Measurements from ENCODE around the gene ABCG1. TPM values are rescaled to one million over a fixed set of nuclear protein-coding genes. Genes with fewer than 3 reads are reported as not detected.

Gene ABCG1
- 132 and 138 TPM in 2 replicates for total RNA-seq

DNA sequence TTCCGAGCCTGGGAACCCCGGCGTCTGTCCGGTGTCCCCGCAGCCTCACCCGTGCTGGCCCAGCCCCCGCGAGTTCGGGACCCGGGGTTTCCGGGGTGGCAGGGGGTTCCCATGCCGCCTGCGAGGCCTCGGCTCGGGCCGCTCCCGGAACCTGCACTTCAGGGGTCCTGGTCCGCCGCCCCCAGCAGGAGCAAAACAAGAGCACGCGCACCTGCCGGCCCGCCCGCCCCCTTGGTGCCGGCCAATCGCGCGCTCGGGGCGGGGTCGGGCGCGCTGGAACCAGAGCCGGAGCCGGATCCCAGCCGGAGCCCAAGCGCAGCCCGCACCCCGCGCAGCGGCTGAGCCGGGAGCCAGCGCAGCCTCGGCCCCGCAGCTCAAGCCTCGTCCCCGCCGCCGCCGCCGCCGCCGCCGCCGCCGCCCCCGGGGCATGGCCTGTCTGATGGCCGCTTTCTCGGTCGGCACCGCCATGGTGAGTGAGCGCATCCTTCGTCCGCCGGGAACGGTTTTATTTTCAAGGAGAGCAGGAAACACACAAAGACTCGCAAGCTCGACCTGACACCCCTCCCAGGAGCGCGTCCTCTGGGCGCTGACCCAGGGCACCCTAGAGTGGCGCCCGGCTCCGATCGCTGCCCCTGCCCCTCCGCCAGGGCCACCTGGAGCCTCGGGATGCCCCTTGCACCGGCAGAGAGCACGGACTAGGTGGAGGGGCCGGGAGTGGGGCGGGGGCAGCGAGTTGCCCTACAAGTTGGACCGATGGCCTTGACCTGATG, at the start of gene ABCG1:
Gene ABCG1, plus strand, starts transcription at position 305 of the 770 bp plus-strand sequence. Its CDS starts 123 bp downstream, at position 428.
- H3K4me3 ChIP-seq (ENCODE audit: low read depth, low read length), result peak within 1 kb of the TSS; percentile 73
- DNase-seq (ENCODE audit: low read depth) (no peak), FAIRE-seq (no peak)
- TF ChIP-seq, protein P1, sequence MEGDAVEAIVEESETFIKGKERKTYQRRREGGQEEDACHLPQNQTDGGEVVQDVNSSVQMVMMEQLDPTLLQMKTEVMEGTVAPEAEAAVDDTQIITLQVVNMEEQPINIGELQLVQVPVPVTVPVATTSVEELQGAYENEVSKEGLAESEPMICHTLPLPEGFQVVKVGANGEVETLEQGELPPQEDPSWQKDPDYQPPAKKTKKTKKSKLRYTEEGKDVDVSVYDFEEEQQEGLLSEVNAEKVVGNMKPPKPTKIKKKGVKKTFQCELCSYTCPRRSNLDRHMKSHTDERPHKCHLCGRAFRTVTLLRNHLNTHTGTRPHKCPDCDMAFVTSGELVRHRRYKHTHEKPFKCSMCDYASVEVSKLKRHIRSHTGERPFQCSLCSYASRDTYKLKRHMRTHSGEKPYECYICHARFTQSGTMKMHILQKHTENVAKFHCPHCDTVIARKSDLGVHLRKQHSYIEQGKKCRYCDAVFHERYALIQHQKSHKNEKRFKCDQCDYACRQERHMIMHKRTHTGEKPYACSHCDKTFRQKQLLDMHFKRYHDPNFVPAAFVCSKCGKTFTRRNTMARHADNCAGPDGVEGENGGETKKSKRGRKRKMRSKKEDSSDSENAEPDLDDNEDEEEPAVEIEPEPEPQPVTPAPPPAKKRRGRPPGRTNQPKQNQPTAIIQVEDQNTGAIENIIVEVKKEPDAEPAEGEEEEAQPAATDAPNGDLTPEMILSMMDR (IDR thresholded peaks at IDR 0.05; ENCODE audit: insufficient read depth, low read length, severe bottlenecking), result no peak
- peaks cover 4% of the 10 kb centered on the region for H3K36me3 ChIP-seq (ENCODE audit: control insufficient read depth, insufficient read depth, low read length)
- no peaks in the 10 kb centered on the region for H3K27me3 ChIP-seq (ENCODE audit: control insufficient read depth, insufficient read depth, low read length)

DNA sequence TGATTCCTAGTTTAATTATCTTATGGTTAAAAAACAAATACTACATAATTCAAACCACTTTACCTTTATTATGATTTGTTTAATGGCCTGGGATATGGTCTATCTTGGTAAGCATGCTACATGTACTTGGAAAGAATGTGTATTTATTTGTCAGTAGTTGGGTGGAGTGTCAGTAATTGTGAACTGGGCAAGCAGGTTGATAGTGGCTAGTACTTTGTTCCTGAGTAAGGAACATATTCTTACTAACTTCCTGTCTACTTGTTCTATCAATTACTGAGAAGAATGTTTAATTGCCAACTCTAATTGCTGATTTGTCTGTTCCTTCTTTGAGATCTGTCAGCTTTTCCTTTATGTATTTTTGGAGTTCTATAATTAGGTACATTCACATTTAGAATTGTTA, 49.2 kb upstream of the ABCG1 start:
- H3K36me3 ChIP-seq (ENCODE audit: control insufficient read depth, insufficient read depth, low read length), result no peaks in the 10 kb centered on the region
- no peak for FAIRE-seq
- no peak overlapping the region for H3K4me3 ChIP-seq (ENCODE audit: low read depth, low read length)
- TF ChIP-seq, protein P1 (IDR thresholded peaks at IDR 0.05; ENCODE audit: insufficient read depth, low read length, severe bottlenecking), result no peak
- DNase-seq (ENCODE audit: low read depth), result peak; percentile 58
- H3K27me3 ChIP-seq (ENCODE audit: control insufficient read depth, insufficient read depth, low read length), result no peaks in the 10 kb centered on the region

DNA sequence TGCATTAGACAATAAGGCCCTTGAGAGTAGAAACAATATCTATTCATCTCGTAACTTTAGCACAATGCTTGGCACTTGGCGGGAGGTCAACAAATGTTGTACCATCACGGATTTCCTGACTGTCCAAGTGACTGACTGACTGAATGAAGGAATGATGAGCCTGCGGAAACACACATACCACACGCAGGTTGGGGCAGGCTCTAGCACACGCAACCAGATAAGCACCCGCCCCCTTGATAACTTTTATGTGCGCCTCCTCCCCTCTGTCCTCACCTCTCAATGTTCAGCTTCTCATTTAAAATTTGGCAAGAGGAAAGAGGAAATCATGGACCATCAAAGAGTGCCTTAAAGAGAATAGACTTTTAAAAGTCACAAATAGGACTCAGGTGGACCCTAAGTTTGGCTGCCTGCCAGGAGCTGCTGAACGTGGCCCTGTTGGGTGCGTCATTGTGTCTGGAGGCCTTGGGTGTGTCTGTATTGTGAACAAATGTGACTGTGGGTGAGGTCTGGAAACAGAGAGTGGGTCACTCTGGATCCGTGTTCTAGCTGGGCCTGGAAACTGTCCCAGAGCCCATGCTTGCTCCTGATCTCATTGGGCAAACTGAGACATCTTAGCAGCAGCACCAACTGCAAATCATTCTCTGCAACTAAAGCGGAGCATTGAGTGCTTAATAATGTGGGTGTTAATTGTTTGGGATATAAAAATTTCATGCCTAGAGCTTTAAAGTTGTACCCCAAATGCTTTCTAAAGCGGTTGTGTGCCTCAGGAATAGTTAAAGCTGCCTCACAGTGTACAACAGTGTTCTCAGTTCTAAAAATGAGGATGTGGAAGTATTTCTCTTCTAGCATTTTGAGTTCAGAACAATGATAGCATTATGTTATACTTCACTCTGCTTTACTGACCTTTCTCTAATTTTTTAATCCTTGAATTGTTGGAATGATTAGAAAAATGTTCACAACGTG, 47.6 kb upstream of the ABCG1 start:
- Histone ChIP-seq H3K36me3 (ENCODE audit: control insufficient read depth, insufficient read depth, low read length) (no peaks in the 10 kb centered on the region), H3K4me3 (ENCODE audit: low read depth, low read length) (no peak overlapping the region), H3K27me3 (ENCODE audit: control insufficient read depth, insufficient read depth, low read length) (no peaks in the 10 kb centered on the region)
- TF ChIP-seq, protein P1 (IDR thresholded peaks at IDR 0.05; ENCODE audit: insufficient read depth, low read length, severe bottlenecking), result no peak
- DNase-seq (ENCODE audit: low read depth), result peak; percentile 91
- peak; percentile 97 for FAIRE-seq

DNA sequence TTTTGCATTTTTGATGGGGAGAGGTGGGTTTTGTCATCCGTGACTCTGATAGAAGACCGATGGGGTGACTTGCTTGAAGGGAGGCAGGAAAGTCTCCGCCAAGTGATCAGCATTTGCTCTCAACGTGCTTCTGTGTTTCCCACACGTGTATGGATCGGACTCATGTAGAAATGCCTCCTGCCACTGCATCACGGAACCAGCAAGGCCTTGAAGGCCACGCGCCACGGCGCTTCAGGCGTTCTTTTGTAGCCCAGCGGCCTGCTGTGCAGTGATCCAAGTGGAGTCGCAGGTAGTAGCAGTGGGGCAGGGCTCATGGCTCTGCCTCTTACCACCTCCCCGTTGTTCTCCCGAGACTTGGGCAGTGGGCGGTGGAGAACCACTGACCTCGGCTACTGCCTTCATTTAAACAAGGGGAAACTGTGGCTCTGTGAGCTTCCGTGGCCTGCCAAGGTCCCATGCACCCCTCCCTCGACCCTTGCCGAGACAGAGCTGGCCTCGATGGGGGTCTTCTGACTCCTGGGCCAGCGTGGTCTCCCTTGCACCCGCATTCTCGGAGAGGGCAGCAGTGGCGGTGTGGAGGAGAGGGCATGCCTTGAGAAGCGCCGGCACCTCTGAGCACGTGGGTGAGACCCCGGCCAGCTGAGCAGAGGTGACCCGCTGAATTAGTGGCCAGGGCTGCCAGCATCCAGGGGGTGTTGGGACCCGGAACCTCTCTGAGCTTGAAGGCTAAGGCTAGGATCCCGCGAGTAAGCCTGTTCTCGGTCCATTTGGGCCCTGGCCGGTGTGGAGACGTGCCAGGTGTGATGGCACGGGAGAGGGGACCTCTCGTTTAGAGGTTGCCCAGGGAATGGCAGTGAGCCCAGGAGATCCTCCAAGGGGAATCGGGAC, 46.1 kb upstream of the ABCG1 start:
- TF ChIP-seq, protein P1 (IDR thresholded peaks at IDR 0.05; ENCODE audit: insufficient read depth, low read length, severe bottlenecking), result no peak
- Histone ChIP-seq H3K27me3 (ENCODE audit: control insufficient read depth, insufficient read depth, low read length) (no peaks in the 10 kb centered on the region), H3K4me3 (ENCODE audit: low read depth, low read length) (no peak overlapping the region), H3K36me3 (ENCODE audit: control insufficient read depth, insufficient read depth, low read length) (no peaks in the 10 kb centered on the region)
- DNase-seq (ENCODE audit: low read depth) (no peak), FAIRE-seq (no peak)

DNA sequence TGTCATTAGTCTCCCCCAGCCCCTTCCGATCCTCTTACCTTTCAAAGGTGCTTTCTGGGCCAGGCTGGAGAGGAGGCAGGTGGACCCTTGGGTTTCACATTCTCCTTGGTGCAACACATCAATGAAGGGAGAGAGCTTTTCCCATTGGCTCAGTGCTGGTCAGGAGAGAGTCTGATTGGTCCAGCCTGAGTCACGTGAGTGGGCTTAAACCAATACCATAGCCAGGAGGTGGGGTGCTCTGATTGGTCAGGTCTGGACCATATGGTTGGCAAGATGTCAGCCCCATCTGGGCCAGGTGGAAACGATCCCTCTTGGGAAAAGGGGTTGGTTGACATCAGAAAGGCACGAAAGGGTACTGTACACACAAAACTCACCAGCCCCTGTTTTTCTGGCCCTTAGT, 44.8 kb upstream of the ABCG1 start:
- DNase-seq (ENCODE audit: low read depth) (no peak), FAIRE-seq (no peak)
- Histone ChIP-seq H3K27me3 (ENCODE audit: control insufficient read depth, insufficient read depth, low read length) (no peaks in the 10 kb centered on the region), H3K4me3 (ENCODE audit: low read depth, low read length) (no peak overlapping the region), H3K36me3 (ENCODE audit: control insufficient read depth, insufficient read depth, low read length) (no peaks in the 10 kb centered on the region)
- TF ChIP-seq, protein P1 (IDR thresholded peaks at IDR 0.05; ENCODE audit: insufficient read depth, low read length, severe bottlenecking), result no peak
